HG03135 (cell line): ENCODE results near the gene ROR2.
"Not testable (repeated sequence)": the region's sequence is repeated elsewhere in the genome, so short reads cannot be mapped to it uniquely, and the experiment has no call there.

Source experiments
- ATAC-seq: cut with Tn5 transposase; IDR thresholded peaks from one replicate; pipeline ENCODE4 v1.9.1; 2021; ENCODE audit warnings: mild to moderate bottlenecking, moderate library complexity; ENCODE audit not compliant: unreplicated experiment

ROR2 gene

GRCh38 chr9:91803151-91803940, 146.7 kb downstream of the ROR2 start:
- ATAC-seq = no peak

DNA sequence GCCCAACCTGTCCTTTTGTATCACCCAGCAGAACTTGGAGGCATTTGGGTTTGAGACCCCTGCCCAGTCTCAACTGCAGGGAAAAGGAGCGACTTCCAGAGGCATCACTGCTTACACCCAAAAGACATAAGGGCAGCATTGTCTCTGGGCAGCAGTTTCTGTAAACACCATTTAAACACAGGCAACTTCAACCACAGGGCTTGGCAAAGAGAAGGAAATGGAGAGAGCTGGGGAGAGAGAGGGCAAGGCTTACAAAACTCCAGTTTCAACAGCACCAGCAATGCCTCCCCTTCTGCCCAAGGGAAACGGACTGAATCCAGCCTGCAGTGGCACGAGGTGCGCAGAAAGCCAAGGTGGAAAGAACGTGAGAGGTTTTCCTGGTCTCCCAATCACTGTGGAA, 147.6 kb downstream of the ROR2 start:
- ATAC-seq = no peak

DNA sequence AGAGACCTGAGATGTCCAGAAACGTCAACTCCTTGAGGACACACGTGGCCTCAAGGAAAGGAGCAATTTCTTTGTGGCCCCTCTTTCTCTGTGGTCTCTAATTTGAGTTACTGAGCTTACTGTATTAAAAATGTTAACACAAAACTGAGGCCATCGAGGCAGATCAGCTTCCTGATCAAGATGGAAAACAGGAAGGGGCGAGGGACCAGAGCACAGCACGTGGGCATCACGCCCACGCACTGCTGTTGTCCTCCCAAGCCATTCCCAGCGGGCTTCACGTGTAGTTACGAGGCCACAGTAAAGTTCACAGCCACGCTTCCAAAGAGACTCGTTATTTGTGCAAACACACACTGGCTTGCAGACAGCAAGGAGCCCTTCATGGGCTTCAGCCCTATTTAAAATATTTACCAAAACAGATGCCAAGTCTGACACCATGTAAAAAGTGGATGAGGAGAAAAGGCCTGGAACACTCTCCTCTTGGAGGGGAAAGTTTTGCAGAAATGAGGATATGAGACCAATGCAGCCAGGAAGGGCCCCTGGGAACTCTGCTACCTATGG, 149.5 kb downstream of the ROR2 start:
- no peak for ATAC-seq

DNA sequence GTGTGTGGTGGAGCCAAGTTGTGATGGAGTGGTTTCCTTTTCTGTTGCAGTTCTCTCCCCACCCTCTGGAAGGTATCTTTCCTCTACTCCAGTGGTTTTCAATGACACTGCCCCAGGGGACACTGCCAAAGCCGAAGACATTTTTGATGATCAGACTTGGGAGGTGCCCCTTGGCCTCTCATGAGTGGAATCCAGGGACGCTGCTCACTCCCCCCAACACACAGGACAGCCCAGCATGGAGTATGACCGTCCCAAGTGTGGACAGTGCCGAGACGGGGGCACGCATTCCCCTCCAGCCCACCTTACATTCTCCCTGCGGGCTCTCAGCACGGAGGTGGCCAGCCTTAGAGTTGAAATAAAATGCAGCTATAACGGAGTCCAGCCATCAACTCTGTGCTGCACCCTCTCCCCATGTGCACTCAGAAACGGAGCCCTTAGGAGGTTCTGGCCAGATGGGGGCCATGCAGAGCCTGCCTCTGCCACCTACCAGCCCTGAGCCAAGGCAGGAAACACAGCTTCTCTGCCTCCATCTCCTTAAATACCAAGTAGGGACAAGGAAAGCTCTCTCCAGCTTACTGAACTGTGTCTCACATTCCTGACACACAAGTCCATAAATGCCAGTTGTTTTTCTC, 150.8 kb downstream of the ROR2 start:
- no peak for ATAC-seq

DNA sequence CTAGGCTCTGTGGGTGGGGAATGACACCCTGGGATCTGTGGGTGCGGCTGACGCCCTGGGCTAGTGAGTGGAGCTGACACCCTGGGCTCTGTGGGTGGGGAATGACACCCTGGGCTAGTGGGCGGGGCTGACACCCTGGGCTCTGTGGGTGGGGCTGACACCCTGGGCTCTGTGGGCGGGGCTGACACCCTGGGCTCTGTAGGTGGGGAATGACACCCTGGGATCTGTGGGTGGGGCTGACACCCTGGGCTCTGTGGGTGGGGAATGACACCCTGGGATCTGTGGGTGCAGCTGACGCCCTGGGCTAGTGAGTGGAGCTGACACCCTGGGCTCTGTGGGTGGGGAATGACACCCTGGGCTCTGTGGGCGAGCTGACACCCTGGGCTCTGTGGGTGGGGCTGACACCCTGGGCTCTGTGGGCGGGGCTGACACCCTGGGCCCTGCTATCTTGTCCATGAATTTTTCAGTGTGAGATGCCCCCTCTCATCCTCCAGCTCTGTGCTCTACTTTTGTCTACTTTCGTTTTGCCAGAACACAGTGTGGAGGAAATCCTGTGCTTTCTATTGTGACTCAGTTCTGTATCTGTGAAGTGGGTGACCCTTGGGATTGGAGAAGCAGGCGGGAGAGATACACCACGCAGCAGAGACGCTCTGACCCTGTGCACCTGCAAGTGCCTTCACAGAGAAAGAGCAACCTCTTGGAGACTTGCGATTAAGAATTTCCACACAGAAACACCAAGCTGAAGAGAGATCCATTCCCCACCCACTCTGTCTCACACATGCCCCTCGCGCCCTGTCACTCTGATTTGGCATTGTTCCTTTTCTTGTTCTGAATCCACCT, 151.5 kb downstream of the ROR2 start:
- not testable (repeated sequence) for ATAC-seq

GRCh38 chr9:91797517-91797916, 152.5 kb downstream of the ROR2 start:
- ATAC-seq = not testable (repeated sequence)

DNA sequence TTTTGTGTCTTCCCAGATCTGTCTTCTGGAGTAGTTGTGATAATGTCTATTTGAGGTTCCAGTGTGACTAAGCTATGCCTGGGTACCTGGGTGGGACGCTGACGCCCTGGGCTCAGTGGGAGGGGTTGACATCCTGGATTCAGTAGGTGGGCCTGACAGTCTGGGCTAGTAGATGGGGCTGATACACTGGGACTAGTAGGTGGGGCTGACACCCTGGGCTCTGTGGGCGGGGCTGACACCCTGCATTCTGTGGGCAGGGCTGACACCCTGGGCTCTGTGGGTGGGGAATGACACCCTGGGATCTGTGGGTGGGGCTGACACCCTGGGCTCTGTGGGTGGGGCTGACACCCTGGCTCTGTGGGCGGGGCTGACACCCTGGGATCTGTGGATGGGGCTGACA, 153.5 kb downstream of the ROR2 start:
- not testable (repeated sequence) for ATAC-seq

DNA sequence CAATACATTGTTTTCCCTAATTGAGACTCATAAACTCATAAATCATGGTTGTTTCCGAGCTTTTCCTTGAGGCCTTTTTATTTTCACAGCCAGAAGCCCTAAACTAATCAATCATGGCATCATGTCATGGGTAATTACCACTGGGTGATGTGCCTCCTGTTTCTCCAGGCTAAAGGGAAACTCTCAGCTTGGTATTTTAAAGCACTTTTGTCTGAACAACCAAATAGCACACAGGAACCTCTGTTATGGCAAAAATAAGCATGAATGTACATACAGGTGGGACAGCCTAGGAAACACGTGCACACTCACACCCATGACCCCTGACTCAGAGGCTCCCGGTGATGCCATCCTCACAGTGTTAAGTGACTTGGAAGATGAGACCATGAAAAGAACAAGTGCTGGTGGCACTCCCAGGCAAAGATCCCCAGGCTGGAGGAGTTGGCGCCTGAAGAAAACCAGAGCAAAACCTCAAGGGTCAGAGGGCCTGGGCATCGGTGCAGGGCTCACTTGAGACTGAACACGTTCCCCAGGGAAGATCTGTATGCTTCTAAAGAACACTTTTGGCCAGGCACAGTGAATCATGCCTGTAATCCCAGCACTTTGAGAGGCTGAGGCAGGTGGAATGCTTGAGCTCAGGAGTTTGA, 154.3 kb downstream of the ROR2 start:
- no peak for ATAC-seq

- ATAC-seq = not testable (repeated sequence)
Measured at GRCh38 chr9:91793371-91793770, 156.7 kb downstream of the ROR2 start.

DNA sequence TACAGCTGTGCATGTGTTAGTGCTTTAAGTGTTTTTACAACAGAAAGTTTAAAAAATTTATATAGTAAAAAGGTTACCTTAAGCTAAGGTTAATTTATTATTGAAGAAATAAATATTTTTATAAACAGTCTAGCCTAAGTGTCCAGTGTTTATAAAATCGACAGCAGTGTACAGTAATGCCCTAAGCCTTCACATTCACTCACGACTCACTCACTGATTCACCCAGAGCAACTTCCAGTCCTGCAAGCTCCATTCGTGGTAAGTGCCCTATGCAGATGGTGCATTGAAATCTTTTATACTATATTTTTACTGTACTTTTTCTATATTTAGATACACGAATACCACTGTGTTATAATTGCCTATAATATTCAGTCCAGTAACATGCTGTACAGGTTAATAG, 159.1 kb downstream of the ROR2 start:
- no peak for ATAC-seq

DNA sequence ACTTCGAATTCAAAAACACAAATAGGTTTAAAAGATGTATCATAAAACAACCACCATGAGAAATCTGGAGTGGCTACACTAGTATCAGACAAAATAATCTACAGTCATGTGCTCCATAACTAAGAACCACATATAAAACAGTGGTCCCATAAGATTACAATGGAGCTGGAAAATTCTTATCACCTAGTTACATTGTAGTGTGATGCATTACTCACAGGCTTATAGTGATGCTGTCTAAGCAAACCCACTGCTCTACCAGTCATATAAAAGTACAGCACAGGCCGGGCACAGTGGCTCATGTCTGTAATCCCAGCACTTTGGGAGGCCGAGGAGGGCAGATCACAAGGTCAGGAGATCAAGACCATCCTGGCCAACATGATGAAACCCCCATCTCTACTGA, 160.1 kb downstream of the ROR2 start:
- no peak for ATAC-seq

DNA sequence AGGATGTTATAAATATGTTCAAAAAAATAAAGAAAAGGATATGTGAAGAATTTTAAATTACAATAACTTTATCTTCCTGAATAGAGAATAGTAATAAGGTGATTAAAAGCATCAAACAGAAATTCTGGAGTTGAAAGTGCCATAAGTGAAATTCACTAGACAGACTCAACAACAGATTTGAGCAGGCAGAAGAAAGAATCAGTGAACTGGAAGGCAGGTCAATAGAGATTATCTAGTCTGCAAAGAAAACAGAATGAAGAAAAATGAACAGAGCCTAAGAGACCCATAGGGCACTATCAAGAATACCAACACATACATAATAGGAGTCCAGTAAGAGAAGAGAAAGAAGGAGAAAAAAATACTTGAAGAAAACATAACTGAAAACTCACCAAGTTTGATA, 162.1 kb downstream of the ROR2 start:
- no peak for ATAC-seq

GRCh38 chr9:91786132-91786896, 163.7 kb downstream of the ROR2 start:
- ATAC-seq = no peak

DNA sequence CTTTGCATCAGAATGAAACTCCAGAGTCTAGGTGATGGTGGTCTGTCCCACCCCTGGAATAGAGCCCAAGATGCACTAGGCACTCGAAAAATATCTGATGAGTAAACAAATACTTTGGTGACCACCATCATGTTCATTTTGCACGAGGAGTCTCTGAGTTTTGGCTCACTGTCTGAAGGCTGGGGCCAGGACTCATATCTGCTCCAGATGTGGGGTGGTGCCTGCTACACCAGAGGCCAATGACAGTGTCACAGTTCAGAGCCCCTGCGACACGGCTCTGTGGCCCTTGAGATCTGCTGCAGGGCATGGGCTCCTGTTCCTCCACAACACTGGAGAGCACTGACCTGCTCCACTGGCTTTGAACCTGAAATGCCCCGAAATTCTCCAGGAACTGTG, 164.6 kb downstream of the ROR2 start:
- ATAC-seq = no peak

DNA sequence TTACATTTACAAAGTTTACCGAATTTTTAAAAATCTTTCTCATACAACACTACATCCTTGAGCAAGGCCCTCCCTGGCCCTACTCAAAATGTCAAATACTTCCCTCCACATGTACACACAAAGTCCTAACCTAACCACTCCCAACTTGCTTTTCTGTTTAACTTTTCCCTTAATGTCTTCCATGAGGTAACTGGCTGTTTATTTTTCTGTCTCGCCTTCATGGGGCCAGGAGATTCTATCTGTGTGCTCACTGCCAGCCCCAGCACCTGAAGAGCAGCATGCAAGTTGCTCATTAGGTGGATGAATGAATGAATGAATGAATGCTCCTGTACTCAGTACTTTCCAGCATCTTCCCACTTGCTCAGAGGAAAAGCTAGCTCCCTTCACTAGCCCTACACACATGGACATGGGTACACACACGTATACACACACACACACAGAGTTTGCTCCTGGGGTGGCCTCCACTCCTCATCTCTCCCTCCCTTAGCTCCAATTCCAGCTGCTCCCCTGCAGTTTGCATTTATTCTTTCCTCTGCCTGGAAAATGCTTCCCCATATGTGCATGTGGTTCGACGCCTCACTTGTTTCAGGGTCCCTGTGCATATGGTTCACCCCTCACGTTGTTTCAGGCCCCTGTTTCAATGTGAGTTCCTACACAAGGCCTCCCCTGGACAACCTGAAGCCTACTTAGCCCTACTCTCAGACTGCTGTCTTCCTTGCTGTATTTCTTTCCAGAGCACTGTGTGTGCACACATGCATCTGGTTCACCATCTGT, 165.2 kb downstream of the ROR2 start:
- no peak for ATAC-seq

GRCh38 chr9:91783876-91784672, 166.0 kb downstream of the ROR2 start:
- no peak for ATAC-seq

- ATAC-seq = no peak
Measured at GRCh38 chr9:91783411-91783810, 166.6 kb downstream of the ROR2 start.

DNA sequence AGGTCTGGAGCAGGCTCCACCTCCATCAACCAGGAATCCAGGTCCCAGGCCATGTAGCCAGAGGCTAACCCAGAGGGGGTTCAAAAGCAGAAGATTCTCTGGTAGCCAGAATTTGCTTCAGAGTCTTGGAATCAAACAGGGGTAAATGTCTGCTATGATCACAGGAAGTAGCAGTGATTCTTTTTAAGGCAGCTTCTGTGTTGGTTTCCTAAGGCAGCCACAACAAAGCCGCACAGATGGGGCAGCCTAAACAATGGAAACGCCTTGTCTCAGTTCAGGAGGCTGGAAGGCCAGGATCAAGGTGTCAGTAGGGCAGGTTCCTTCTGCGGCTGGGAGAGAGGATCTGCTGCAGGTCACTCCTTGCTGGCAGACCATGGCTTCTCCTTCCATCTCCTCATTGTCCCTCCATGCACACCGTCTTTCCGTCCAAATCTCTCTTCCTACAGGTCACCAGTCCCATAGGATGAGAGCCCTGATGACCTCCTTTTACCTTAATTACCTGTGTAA, 167.3 kb downstream of the ROR2 start:
- ATAC-seq = no peak
